ENCODE results near the gene GPR142. TPM values are rescaled to one million over a fixed set of nuclear protein-coding genes. Genes with fewer than 3 reads are reported as not detected.
"Not testable (repeated sequence)": the region's sequence is repeated elsewhere in the genome, so short reads cannot be mapped to it uniquely, and the experiment has no call there.

The GPR142 gene
- total RNA-seq, 1 donor: 1.3 TPM

DNA sequence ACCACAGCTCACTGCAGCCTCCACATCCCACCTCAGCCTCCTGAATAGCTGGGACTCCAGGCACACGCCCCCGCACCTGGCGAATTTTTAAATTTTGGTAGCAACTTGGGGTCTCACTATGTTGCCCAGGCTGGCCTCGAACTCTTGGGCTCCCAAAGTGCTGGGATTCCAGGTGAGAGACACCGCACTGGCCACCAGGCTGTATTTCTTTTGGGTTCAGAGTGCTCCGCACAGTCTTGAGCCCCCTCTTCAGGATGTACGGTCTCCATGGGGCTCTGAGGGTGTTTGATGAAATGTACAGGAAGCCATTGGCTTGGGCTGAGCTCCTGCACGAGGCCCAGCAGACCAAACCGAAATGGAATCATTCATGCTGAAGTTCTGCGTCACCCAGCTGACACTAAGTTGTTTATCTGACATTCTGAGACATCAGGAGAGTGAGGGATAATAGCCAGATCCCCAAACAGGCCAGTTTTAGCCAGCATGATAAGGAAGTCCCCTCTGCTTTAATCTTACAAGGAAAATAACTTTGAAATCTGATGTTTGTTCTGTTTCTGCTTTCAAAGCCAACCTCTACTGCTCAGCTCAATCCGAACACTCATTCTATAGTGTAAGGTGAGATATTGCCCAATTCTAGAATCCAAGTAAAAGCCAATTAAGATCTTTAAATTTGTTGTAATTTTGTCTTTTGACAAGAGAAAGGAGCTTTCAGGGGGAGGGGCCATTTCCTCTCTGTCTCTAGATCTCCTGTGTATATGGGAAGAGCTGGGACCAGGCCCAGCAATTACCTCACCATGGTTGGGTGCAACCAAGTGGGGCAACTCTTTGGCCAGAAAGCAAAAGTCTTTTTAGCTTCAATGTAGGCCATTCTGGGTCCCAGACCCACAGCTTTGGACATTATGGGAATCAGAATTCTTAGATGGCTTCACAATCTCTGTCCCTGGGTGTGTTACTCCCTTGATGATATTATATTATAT lies 23.7 kb downstream of the GPR142 start:
- no peak for DNase-seq (ENCODE audit: low read depth in 2 of 3, low spot score in 2 of 3)

DNA sequence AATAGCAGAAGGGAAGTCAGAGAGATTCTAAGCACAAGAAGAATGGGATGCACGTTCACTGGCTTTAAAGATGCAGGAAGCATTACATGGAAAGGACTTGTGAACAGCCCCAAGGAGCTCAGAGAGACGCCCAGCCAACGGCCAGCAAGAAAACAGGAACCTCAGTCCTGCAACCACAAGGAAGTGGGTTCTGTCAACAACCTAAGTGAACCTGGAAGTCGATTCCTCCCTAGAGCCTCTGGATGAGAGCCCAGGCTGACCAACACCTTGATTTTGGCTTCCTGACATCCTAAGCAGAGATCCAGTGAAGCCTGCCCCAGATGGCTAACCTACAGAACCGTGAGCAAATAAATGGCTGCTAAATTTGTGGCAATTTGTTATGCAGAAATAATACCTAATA lies 24.5 kb downstream of the GPR142 start:
- peak in 1 of 3 donors; percentile 19 for DNase-seq (ENCODE audit: low read depth in 2 of 3, low spot score in 2 of 3)

DNA sequence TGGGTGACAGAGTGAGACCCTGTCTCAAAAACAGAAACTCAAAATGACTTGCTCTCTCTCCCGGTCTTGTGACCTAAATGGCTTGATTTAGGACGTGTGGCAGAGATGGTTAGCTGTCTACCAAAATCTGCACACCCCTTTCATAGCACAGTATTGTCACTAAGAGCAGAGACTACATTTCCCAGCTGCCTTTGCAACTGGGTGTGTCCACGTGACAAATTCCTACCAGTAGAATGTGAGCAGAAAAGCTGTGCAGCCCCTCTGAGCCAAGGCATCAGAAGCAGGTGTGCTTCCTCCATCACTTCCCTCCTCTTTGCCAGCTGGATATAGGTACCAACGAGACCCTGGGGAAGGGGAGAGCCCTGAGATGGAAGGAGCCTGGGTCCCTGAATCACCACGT lies 25.5 kb downstream of the GPR142 start:
- no peak for DNase-seq (ENCODE audit: low read depth in 2 of 3, low spot score in 2 of 3)

- no peak for DNase-seq (ENCODE audit: low read depth in 2 of 3, low spot score in 2 of 3)
These were observed 26.1 kb downstream of the GPR142 start for GRCh38 chr17:74393346-74393942.

- DNase-seq (ENCODE audit: low read depth in 2 of 3, low spot score in 2 of 3): no peak
These were observed 27.1 kb downstream of the GPR142 start for GRCh38 chr17:74394275-74394950.

- no peak for DNase-seq (ENCODE audit: low read depth in 2 of 3, low spot score in 2 of 3)
These were observed 27.7 kb downstream of the GPR142 start for GRCh38 chr17:74394977-74395376.

DNA sequence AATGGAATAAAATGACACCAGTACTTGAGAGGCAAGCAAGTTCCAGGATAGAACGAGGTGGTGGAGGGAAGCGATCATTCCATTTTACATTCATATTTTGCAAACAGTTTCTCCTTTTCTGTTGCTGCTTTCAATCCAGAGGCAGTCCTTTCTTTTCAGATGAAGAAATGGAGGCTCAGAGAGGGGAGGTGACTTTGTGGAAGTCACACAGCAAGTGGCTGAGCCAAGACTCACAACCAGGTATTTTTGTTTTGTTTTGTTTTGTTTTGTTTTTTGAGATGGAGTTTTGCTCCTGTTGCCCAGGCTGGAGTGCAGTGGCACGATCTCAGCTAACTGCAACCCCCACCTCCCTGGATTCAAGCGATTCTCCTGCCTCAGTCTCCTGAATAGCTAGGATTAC lies 29.3 kb downstream of the GPR142 start:
- DNase-seq (ENCODE audit: low read depth in 2 of 3, low spot score in 2 of 3): no peak

DNA sequence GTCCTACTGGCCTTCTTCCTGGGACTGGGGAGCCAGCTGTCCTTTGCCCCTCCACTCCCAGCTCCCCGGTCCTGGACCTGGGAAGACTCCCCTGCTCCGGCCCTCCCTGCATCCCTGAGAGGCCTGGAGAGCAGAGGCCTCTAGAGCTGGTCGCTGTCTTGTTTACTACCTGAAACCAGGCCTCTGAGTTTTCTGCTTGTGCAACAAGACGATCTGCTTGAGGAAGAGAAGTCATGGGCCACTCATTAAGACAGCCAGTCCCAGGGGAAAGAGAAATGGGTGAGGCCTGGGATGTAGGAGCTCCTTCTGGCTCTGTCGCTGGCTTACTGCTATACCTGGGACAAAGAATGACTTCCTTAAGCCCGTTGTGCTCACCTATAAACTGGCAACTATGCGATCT lies 34.7 kb downstream of the GPR142 start:
- DNase-seq (ENCODE audit: low read depth in 2 of 3, low spot score in 2 of 3): no peak

DNA sequence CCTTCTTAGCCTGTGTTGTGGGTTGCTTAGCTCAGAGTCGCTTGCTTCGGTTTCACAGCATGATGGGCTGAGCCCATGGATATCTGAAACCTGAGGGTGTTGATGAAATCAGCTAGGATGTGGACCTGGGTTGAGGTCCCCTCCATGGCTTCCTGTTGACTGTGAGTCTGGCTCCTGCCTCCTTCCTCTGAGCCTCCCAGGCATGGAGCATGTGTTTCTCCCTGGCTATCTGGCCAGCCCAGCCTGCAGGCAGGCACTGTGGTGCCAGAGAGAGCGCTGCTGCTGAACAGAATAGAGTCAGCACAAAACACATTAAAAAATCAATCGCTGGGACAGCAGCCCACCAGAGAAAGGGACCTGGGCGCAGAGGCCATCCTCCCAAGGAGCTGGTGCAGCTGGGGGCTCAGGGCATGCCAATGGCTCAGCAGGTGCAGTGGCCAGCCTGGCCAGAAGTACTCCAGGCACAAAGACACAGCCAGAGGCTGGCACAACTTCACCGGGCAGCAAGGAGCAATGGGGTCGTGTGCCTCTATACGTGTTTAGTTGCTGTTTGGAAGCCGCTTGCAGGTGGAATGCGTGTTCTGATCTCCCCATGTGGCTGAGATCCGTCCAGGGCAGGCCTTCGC lies 36.3 kb downstream of the GPR142 start:
- DNase-seq (ENCODE audit: low read depth in 2 of 3, low spot score in 2 of 3): no peak

DNA sequence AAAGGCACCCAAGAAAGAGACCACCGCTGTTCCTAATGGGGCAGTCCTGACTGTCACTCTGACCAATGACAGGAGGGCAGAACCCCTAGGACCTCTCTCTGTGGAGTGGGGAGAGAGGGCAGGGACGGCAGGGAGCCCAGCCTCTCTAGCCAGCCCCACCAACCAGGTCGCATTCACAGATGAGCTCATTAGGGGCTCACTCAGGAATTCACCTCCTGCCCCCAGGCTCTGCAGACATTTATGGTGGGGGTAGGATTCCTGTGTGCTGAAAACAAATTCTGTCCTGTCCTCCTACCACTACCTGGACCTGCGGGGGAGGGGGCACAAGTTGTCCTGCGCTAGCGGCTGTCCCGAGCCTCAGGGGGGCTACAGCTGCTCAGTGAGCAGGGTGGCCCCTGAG lies 36.9 kb downstream of the GPR142 start:
- no peak for DNase-seq (ENCODE audit: low read depth in 2 of 3, low spot score in 2 of 3)

- no peak for DNase-seq (ENCODE audit: low read depth in 2 of 3, low spot score in 2 of 3)
These were observed 37.5 kb downstream of the GPR142 start for GRCh38 chr17:74404789-74405188.

- not testable (repeated sequence) for DNase-seq (ENCODE audit: low read depth in 2 of 3, low spot score in 2 of 3)
These were observed 38.0 kb downstream of the GPR142 start for GRCh38 chr17:74405311-74405710.

DNA sequence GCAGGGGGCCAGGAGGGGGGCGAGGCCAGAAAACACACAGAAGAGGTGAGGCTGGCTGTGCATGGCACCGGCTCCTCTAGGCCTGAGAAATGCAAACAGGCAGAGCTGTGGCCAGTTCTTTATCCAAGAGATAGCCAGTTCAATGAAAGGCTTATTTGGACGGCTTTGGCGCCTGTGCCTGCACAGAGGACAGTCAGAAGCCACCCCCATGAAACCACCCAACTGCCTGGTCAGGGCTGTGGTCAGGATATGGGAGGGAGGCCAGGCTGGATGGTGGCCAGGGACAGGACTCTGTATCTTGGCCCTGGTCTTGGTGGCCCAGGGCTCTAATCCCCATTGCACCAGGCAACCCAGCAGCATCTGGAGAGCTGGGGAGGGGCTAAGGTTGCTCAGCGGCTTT lies 40.1 kb downstream of the GPR142 start:
- no peak for DNase-seq (ENCODE audit: low read depth in 2 of 3, low spot score in 2 of 3)

GRCh38 chr17:74408262-74408661 lies 41.0 kb downstream of the GPR142 start:
- no peak for DNase-seq (ENCODE audit: low read depth in 2 of 3, low spot score in 2 of 3)

DNA sequence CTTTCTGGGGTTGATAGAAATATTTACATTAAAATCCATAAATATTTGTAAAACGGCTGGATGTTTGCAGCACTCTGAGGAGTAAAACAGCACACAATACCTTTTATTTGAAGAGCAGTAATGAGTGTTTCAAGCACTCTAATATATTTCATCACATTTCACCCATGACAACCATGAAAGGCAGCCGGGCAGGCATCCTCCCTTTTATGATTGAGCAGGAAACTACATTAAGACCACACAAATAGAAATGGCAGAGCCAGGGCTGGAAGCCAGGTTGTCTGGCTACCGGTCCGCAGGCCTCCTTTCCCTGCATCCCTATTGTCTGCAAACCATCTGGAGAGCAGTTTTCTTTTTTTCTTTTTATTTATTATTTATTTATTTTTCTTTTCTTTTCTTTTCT lies 41.5 kb downstream of the GPR142 start:
- DNase-seq (ENCODE audit: low read depth in 2 of 3, low spot score in 2 of 3): no peak

GRCh38 chr17:74410001-74410443 lies 42.7 kb downstream of the GPR142 start:
- DNase-seq (ENCODE audit: low read depth in 2 of 3, low spot score in 2 of 3): no peak

GRCh38 chr17:74412581-74412980 lies 45.3 kb downstream of the GPR142 start:
- DNase-seq (ENCODE audit: low read depth in 2 of 3, low spot score in 2 of 3): no peak

DNA sequence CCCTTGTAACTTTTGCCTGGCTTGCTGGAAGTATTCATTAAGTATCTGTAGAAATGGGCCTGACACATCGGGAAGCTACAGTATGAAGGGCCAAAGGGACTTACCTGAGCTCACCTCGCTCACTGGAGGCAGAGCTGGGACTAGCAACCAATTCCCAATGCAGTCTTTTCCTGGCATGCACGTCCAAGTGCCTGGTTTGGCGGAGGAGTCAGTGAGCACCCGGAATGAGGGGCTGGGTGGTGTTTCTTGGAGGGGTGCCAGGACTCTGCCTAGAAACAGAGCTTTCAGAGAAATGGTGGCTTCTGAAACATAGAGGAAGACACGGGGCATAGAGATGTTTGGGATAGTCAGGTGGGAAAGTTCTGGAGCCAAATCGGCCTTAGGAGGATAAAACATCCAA lies 46.2 kb downstream of the GPR142 start:
- no peak for DNase-seq (ENCODE audit: low read depth in 2 of 3, low spot score in 2 of 3)

DNA sequence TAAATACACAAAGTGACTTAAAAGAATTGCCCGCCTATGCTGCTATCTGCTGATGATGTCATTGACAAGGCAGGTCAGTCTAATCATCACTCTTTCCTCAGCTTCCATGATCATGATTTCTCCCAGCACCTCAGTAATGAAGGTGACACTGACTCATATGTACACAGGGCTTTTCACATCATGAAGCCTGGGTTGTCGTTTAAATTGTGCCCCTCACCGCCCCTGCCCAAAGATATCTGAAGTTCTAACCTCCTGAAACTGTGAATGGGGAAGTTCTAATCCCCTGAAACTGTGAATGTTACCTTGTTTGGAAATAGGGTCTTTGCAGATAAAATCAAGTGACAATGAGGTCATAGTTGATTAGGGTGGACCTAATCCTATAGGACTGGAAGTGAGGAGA lies 47.2 kb downstream of the GPR142 start:
- DNase-seq (ENCODE audit: low read depth in 2 of 3, low spot score in 2 of 3): no peak

GRCh38 chr17:74415608-74416396 lies 48.5 kb downstream of the GPR142 start:
- DNase-seq (ENCODE audit: low read depth in 2 of 3, low spot score in 2 of 3): no peak
